NCI-H510A (cell line): ENCODE data around the gene ZMYND15.
A peak's percentile ranks its signal among the peaks of the same experiment; 100 is the strongest.
"Not testable (repeated sequence)": the region's sequence is repeated elsewhere in the genome, so short reads cannot be mapped to it uniquely, and the experiment has no call there.

Experiments
- DNase-seq: peaks from one replicate; lab custom pipeline; 2025; lab: John Stamatoyannopoulos, UW

Gene ZMYND15, protein sequence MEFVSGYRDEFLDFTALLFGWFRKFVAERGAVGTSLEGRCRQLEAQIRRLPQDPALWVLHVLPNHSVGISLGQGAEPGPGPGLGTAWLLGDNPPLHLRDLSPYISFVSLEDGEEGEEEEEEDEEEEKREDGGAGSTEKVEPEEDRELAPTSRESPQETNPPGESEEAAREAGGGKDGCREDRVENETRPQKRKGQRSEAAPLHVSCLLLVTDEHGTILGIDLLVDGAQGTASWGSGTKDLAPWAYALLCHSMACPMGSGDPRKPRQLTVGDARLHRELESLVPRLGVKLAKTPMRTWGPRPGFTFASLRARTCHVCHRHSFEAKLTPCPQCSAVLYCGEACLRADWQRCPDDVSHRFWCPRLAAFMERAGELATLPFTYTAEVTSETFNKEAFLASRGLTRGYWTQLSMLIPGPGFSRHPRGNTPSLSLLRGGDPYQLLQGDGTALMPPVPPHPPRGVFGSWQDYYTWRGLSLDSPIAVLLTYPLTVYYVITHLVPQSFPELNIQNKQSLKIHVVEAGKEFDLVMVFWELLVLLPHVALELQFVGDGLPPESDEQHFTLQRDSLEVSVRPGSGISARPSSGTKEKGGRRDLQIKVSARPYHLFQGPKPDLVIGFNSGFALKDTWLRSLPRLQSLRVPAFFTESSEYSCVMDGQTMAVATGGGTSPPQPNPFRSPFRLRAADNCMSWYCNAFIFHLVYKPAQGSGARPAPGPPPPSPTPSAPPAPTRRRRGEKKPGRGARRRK

DNA sequence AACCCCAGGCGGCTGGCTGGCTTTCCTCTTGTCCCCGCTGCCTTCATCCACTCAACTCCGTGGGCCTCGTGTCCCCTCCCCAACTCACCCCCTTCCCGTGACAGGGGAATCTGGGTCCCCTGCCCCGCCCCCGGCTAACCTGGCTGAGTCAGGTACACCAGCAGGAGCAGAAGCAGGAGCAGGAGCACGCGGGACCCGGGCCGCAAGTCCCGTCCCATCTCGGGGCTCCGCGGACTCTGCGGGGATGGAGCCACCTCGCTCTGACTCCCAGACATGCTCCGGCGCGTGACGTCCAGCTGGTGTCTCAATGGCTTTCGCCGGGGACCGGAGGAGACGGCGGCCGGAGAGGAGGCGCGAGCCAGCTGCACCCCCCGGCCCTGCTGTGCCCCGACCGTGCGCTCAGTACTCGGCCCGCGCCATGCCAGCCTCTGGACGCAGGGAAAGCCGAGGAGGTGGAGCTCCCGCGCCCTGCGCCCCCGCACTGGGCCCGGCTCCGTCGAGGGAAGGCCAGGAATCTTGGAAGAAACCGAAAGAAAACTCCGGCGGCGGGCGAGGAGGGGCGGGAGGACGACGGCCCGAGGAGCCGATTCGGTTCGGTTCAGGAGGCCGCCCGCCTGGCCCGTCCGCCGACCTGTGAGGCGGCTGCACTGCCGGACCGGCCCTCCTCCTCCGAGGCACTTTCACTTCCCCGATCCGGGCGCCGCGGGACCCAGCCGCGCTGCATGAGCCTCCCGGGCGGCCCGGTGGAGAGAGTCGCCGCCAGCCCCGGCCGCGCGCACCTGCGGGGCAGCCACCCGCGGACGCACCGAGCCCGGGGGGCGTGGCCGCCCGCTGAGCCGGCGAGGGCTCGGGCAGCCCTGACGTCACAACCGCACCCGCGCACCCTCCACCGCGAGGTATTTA, at the start of gene ZMYND15, which contains the start of gene CXCL16:
Gene ZMYND15, plus strand, starts transcription at position 712 of the 903 bp plus-strand sequence. CDS start 716 bp downstream, outside the sequence.
Gene CXCL16, minus strand, starts transcription at position 807 of the 903 bp plus-strand sequence. Its CDS starts 589 bp downstream, at position 218.
- DNase-seq, result peak; percentile 14

DNA sequence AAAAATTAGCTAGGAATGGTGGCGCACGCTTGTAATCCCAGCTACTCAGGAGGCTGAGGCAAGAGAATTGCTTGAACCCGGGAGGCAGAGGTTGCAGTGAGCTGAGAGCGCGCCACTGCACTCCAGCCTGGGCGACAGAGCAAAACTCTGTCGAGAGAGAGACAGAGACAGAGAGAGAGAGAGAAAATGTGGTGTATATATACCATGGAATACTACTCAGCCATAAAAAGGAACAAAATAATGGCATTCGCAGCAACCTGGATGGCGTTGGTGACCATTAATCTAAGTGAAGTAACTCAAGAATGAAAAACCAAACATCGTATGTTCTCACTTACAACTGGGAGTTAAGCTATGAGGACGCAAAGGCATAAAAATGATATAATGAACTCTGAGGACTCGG, 49.8 kb upstream of the ZMYND15 start:
- DNase-seq, result not testable (repeated sequence)

DNA sequence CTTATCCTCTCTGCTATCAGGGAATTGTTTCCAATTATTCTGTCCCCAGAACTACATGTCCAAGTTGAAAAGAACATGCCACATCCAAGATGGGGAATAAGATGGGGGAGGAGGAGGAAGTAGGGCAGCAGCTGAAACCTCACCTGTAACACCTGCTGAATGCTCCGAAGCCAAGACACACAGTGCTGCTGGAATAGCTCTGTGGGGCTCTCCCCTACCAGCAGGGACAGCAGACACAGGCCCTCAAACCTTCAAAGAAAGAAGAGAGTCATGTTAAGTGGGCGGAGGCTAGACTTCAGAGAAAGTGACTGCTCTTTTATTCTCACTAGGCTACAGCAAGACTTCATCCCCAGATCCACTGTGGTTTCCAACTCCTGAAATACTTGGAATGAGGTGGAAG, 48.9 kb upstream of the ZMYND15 start:
- DNase-seq, result no peak

DNA sequence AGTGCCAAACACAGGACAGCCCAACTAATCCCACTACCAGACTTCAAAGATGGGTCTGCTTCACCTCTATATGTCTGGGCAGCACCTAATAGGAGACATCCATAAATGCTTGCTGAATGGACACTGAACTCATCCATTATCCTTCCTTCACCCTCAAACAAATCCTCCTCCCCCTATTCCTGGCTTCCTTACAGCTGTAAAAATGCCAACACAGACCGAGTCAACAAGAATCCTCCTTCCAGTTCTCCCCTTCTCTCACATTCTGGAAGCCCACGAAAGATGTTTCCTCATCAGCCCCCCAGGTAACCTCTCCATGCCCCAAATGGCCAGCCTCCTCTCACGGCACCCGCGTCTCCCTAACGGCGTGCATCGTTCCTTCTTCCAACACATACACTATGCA, 47.9 kb upstream of the ZMYND15 start:
- no peak for DNase-seq

DNA sequence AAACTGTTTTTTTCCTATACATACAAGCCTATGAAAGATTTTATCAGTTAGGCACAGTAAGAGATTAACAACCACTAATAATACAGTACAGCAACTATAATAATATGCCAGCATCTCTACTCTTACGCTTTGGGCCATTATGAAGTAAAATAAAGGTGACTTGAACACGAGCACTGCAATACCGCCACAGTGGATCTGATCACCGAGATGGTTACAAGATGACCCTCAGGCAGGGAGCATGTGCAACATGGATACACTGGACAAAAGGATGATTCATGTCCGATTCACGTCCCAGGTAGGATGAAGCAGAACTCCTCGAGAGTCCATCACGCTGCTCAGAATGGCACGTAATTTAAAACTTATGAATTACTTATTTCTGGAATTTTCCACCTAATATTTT, 46.2 kb upstream of the ZMYND15 start:
- DNase-seq, result no peak

DNA sequence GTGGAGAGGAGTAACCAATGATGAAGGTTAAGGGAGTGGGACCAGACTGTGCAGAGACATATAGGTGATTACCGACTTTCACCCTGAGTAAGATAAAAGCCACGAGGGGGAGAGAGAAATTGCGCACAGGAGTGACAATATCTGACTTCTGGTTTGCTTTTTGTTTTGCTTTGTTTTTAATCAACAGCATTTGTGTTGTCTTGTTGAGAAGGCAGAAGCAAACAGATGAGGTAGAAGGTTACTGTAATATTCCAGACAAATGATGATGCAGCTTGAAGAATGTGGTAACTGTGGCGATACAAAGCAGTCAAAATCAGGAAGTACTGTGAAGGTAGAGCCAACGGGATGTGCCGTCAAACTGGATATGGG, 43.2 kb upstream of the ZMYND15 start:
- DNase-seq, result no peak

DNA sequence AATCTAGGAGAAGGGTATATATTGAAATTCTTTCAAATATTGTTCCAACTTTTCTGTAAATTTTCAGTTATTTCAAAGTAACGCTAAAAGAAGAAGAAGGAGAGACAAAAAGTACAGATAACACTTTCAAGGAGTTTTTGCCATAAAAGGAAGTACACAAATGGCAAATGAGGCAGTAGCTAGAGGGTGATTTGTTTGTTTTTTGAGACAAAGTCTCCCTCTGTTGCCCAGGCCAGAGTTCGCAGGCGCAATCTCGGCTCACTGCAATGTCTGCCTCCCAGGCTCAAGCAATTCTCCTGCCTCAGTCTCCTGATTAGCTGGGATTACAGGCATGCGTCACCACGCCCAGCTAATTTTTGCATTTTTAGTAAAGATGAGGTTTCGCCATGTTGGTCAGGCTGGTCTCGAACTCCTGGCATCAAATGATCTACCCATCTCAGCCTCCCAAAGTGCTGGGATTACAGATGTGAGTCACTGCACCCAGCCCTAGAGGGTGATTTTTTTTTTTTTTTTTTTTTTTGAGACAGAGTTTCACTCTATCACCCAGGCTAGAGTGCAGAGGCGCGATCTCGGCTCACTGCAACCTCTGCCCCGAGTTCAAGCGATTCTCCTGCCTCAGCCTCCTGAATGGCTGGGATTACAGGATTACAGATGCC, 40.1 kb upstream of the ZMYND15 start:
- DNase-seq, result not testable (repeated sequence)

DNA sequence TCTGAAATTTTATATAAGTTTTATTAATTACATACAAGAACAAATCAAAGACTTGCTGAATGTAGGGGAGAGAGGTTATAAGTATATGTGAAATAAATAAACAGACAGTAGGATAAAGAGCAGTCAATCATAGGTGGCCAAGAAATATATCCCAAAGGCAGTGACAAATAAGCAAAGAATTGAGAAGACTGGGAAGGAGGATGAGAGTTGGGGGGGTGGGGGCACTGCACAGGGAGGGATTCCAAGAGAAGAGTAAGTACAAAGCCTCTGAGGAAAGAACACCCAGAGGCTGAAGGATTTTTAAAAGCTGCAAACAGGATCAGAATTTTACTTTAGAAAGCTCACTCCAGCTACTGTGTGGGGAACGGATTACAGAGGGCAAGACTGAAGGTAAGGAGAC, 38.5 kb upstream of the ZMYND15 start:
- DNase-seq, result no peak

DNA sequence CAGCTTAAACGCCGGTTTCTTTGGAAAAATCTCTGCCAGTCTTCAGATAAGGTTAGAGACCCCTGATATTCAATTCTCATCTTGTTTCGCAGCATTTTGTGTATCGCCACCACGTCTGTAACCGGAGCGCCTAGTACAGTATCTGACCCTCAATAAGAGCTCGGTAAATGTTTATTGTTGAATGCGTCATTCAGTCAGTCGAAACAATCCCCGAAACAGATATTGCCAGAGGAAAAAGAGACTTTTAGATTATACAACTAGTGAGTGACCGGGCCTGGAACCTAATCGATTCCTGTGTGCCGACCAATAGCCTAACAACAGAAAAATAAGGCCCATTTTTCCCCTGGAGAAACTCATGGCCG, 36.3 kb upstream of the ZMYND15 start:
- no peak for DNase-seq

DNA sequence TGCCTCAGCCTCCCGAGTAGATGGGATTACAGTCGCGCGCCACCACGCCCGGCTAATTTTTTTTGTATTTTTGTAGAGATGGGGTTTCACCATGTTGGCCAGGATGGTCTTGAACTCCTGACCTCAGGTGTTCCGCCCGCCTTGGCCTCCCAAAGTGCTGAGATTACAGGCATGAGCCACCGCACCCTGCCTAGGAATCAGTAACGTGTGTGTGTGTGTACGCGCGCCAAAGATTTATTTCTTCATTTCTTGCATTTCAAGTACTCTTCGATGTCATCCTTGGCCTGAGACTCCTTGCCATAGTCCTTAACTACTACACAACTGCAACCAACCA, 35.1 kb upstream of the ZMYND15 start:
- DNase-seq, result not testable (repeated sequence)

DNA sequence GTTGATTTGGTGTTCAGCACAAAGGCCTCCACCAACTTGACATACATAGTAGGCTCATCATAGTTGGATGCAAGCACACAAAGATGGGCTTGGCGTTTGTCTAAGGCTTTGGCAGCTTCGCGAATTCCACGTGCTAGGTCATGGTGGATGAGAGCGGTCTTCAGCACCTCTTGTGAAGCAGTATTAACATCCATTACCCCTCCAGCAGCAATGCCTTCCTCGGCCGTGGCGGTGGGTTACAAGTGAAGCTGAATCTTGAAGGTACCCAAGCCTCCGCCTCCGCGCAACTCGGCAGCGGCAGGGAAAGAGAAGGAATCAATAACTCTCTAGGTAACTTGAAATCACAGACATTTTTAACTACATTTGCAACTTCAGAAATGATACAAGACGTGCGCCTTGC, 34.6 kb upstream of the ZMYND15 start:
- DNase-seq, result no peak

DNA sequence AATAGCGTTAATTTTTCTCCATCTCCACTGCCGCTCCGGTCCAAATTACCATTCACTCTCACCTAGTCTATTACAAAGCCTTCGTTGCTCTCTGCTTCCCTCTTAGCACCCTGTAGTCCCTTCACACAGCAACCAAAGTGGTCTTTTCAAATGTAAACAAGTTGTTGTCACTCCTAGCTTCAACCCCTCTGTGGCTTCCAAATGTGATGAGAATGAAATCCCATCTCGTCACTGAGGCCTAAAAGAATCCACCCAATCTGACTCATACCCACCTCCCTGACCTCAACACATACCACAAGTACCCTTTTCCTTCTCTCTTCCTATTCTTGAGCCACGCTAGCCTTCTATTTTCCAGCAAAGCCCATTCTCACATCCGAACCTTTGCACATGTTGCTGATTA, 33.5 kb upstream of the ZMYND15 start:
- DNase-seq, result no peak

DNA sequence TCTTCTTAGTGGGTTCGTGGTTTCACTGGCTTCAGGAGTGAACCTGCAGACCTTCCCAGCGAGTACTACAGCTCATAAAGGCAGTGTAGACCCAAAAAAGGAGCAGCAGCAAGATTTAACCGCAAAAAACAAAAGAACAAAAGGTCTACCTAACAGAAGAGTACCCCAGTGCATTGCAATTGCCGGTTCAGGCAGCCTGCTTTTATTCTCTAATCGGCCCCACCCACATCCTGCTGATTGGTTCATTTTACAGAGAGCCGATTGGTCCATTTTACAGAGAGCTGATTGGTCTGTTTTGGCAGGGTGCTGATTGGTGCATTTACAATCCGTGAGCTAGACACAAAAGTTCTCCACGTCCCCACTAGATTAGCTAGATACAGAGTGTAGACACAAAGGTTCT, 31.2 kb upstream of the ZMYND15 start:
- DNase-seq, result peak; percentile 2

DNA sequence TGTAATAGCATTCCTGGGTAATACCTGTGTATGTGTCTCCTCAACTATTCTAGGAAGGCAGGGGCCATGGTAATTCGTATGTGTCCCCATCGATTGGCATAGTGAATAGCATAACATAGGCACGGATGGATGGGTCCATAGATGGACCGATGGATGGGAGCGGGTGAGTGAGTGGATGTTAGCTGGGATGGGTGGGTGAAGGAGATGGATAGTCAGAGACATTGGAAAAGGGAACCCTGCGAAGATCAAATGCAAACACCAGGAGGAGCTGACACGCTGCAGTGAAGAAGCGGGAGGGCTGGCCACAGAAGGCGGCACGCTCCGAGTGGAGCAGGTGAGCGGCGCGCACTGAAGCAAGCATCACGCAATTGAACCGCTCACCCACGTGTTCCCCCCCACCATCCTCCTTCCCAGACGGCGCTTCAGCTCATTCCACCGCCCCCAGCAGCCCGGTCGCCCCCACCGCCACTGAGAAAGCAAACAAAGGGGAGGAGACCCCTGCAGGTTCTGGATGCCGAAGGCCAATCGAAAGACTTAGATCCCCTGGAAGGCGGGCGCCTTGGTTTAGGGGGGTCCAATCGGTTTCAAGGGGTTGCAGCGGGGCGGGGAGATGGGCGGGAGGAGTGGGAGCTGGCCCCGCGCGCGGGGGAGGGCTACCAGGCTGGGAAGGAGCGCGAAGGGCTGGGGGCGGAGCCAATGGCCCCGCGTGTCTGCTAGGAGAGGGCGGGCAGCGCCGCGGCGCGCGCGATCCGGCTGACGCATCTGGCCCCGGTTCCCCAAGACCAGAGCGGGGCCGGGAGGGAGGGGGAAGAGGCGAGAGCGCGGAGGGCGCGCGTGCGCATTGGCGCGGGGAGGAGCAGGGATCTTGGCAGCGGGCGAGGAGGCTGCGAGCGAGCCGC, 29.6 kb upstream of the ZMYND15 start, which contains the start of gene ARRB2:
Gene ARRB2, plus strand, starts transcription at position 839 of the 899 bp plus-strand sequence. CDS start 90 bp downstream, outside the sequence.
- DNase-seq, result peak; percentile 96

DNA sequence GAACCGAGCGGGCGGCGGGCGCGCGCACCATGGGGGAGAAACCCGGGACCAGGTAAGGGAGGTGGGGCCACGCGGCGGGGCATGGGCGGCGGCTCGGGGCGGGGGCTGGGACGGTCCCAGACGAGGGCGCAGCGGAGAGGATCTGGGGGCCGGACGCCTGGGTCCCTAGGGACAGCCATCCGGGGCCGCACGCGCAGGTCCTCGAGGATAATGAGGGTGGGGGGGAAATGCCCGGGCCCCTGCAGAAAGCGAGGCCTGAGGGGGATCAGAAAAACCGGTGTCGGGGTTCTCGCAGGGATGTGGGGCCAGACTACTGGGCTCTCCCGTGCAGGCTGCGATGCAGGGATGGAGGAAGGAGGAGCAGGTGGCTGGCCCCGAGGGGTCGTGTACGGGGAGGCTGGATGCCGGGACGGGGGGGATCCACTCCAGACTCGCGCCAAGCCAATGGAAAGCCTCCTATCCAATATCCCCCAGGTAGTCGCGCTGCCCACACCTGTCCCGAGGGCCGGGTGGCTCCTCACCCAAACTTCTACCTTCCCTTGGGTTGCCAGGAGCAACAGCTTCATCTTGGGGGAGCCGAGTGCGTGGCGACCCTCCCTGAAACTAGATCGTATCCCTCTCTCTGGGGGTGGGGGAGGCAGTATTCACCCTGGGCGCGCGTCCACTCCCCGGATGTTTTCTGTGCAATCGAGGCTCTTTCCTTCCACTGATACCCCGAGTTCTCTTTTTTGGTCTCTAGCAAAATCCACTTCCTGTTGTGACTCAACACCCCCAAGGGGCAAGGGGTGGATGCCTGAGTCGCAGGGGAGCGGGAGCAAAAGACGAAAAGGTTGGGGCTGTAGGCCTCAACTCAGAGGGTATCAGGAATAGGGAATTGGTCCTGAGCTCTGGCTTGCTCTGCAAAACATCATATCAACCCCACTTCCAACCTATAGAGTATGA, 28.7 kb upstream of the ZMYND15 start:
- no peak for DNase-seq

DNA sequence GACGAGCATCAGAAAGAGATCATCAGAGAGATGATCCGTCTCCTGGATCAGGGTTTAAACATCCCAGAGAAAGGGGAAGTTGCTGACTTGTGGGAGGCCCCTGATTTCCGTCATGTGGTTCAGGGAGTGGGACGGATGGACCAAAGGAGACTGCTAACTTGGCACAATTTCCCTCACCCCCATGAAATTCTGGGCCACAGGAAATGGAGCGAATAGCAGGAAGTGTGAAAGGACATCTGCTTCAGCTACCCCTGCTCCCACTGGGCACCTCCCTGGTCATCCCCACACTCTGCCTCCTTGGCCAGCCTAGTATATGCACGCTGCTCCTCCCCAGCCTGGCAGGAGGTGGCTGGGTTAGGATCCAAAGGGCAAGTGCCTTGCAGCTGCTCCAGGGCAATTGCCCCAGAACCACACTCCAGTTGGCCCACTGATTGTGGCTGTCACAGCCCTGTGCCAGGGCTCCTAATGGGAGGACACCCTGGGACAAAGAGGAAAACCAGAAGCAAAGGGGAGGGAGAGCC, 27.9 kb upstream of the ZMYND15 start:
- no peak for DNase-seq

DNA sequence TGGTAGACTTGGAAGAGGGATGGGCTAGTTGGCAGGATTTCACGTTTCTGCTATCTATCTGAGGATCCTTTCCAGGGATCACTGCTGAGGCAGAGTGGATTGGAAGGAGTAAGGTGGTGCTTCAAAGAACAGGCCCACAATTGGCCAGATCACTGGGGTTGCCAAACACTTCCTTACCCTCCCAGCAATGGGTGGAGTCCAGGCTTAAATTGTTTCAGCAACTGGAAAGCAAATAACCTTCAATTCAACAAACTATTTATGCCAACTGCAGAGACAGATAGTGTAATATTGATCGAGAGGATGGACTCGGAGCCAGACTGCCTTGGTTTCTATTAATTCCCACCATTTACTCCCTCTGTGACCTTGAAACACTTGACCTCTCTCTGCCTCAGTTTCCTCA, 27.1 kb upstream of the ZMYND15 start:
- DNase-seq, result no peak

DNA sequence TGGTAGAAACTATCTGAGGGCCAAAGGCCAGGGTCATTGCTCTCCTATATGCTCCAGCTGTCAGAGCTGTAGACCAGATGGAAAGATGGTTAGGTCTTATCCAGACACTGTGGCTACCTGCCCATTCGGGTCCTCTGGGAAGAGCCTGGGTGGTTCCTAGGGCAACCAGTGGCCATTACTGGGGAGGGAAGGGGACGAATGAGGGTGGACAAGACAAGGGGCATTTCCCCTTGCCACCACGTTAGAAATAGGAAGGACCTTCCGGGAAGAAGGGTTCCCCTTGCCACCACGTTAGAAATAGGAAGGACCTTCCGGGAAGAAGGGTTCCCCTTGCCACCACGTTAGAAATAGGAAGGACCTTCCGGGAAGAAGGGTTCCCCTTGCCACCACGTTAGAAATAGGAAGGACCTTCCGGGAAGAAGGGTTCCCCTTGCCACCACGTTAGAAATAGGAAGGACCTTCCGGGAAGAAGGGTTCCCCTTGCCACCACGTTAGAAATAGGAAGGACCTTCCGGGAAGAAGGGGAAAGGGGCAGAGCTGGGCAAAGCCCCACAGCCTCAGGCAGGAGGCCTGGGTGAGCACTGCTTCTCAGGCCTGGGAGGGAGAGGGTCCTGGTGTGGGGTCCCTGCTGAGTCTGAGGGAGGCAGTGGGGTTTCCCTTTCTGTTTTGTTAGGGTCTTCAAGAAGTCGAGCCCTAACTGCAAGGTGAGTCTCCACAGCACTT, 25.1 kb upstream of the ZMYND15 start:
- not testable (repeated sequence) for DNase-seq
